ENCODE results near the gene C2CD2L. TPM values are rescaled to one million over a fixed set of nuclear protein-coding genes. Genes with fewer than 3 reads are reported as not detected.

The C2CD2L gene
- total and polyA plus RNA-seq, 4 donors = 2.5 to 6.3 (median 4.8) TPM

- H3K9me3 ChIP-seq (ENCODE audit: control insufficient read depth in 4 of 4, low read length in 3 of 4) = no peaks in the 10 kb centered on the region
- H3K9ac ChIP-seq (ENCODE audit: low read depth in 1 of 2, low read length in 2 of 2) = no peak overlapping the region
- 98% methylated on average over 9 of the region's 9 CpGs for WGBS
- no peak overlapping the region for H3K27ac ChIP-seq (ENCODE audit: low read depth in 1 of 2, low read length in 2 of 2)
- no peak overlapping the region for H3K4me3 ChIP-seq (ENCODE audit: low read depth in 1 of 3, low read length in 3 of 3)
- no peak for DNase-seq (ENCODE audit: low spot score)
- no peaks in the 10 kb centered on the region for H3K27me3 ChIP-seq (ENCODE audit: control insufficient read depth in 4 of 4, insufficient read depth in 4 of 4, low read length in 3 of 4)
- H3K36me3 ChIP-seq (ENCODE audit: control insufficient read depth in 4 of 4, insufficient read depth in 3 of 4, low read depth in 1 of 4, low read length in 3 of 4) = peaks cover 7 to 48% (median 24%) of the 10 kb centered on the region in 4 donors
- TF ChIP-seq YY1 (IDR thresholded peaks at IDR 0.05) (no peak), MAX (IDR thresholded peaks at IDR 0.05) (no peak), GABPA (IDR thresholded peaks at IDR 0.05 in 1 of 2, conservative IDR thresholded peaks at IDR 0.05 in 1 of 2) (no peak), HNF4A (conservative IDR thresholded peaks at IDR 0.05) (no peak), ATF3 (IDR thresholded peaks at IDR 0.05) (no peak), CTCF (IDR thresholded peaks at IDR 0.05; ENCODE audit: low read depth, low read length, missing input control) (no peak), RAD21 (IDR thresholded peaks at IDR 0.05) (no peak), EGR1 (IDR thresholded peaks at IDR 0.05; ENCODE audit: low read depth in 2 of 2) (no peak), HNF4G (IDR thresholded peaks at IDR 0.05) (no peak), REST (IDR thresholded peaks at IDR 0.05) (no peak), RXRA (IDR thresholded peaks at IDR 0.05) (no peak)
- H3K4me1 ChIP-seq (ENCODE audit: control insufficient read depth in 4 of 4, insufficient read depth in 4 of 4, low read length in 3 of 4) = peaks cover 4 to 10% (median 8%) of the 10 kb centered on the region in 4 donors
Observed at GRCh38 chr11:119113716-119114115, 6.6 kb downstream of the C2CD2L start.

GRCh38 chr11:119114351-119114750 is 7.2 kb downstream of the C2CD2L start:
- DNase-seq (ENCODE audit: low spot score) = no peak
- Histone ChIP-seq H3K4me1 (ENCODE audit: control insufficient read depth in 4 of 4, insufficient read depth in 4 of 4, low read length in 3 of 4) (peaks cover 0 to 3% (median 2%) of the 10 kb centered on the region in 4 donors), H3K36me3 (ENCODE audit: control insufficient read depth in 4 of 4, insufficient read depth in 3 of 4, low read depth in 1 of 4, low read length in 3 of 4) (peaks cover 7 to 48% (median 24%) of the 10 kb centered on the region in 4 donors), H3K9me3 (ENCODE audit: control insufficient read depth in 4 of 4, low read length in 3 of 4) (no peaks in the 10 kb centered on the region), H3K27me3 (ENCODE audit: control insufficient read depth in 4 of 4, insufficient read depth in 4 of 4, low read length in 3 of 4) (no peaks in the 10 kb centered on the region), H3K27ac (ENCODE audit: low read depth in 1 of 2, low read length in 2 of 2) (no peak overlapping the region), H3K9ac (ENCODE audit: low read depth in 1 of 2, low read length in 2 of 2) (no peak overlapping the region), H3K4me3 (ENCODE audit: low read depth in 1 of 3, low read length in 3 of 3) (no peak overlapping the region)
- whole genome bisulfite sequencing = 88% methylated on average over 5 of the region's 5 CpGs
- TF ChIP-seq ATF3 (IDR thresholded peaks at IDR 0.05) (no peak), EGR1 (IDR thresholded peaks at IDR 0.05; ENCODE audit: low read depth in 2 of 2) (no peak), HNF4G (IDR thresholded peaks at IDR 0.05) (no peak), ZBTB33 (IDR thresholded peaks at IDR 0.05) (no peak), MAX (IDR thresholded peaks at IDR 0.05) (no peak), TAF1 (conservative IDR thresholded peaks at IDR 0.05) (no peak), YY1 (IDR thresholded peaks at IDR 0.05) (no peak), GABPA (IDR thresholded peaks at IDR 0.05 in 1 of 2, conservative IDR thresholded peaks at IDR 0.05 in 1 of 2) (no peak), NR2F2 (IDR thresholded peaks at IDR 0.05) (no peak)

Measured in liver (tissue), 9 donors.